Dedifferentiated amniotic fluid mesenchymal stem cell (primary cell): ENCODE results near the gene AMY1B.
"Not testable (repeated sequence)": the region's sequence is repeated elsewhere in the genome, so short reads cannot be mapped to it uniquely, and the experiment has no call there.

ENCODE experiments used
- DNase-seq: peaks from one replicate; pipeline ENCODE4 v3.0.0-alpha.2; 2016; ENCODE audit errors: extremely low spot score

The AMY1B gene

GRCh38 chr1:103696110-103696509, at the start of gene AMY1B:
TSS of gene AMY1B (minus strand) at chr1:103696210. CDS start at chr1:103695639, 571 bp downstream.
- DNase-seq = not testable (repeated sequence)

- not testable (repeated sequence) for DNase-seq
These were observed 49.0 kb upstream of the AMY1B start for GRCh38 chr1:103745040-103745439.

- not testable (repeated sequence) for DNase-seq
These were observed 48.4 kb upstream of the AMY1B start for GRCh38 chr1:103744449-103744848.

- DNase-seq = not testable (repeated sequence)
These were observed 42.0 kb upstream of the AMY1B start for GRCh38 chr1:103738031-103738430.

GRCh38 chr1:103735334-103735733, 39.3 kb upstream of the AMY1B start:
- DNase-seq = not testable (repeated sequence)

- not testable (repeated sequence) for DNase-seq
These were observed 25.5 kb upstream of the AMY1B start for GRCh38 chr1:103721473-103721872.

- DNase-seq = not testable (repeated sequence)
These were observed 21.4 kb upstream of the AMY1B start for GRCh38 chr1:103717404-103717803.

- DNase-seq = not testable (repeated sequence)
These were observed 14.4 kb upstream of the AMY1B start for GRCh38 chr1:103710381-103710780.

- DNase-seq = not testable (repeated sequence)
These were observed 11.7 kb upstream of the AMY1B start for GRCh38 chr1:103707670-103708069.

GRCh38 chr1:103701256-103701655, 5.2 kb upstream of the AMY1B start:
- not testable (repeated sequence) for DNase-seq

- not testable (repeated sequence) for DNase-seq
These were observed 4.7 kb upstream of the AMY1B start for GRCh38 chr1:103700669-103701068.

GRCh38 chr1:103697430-103697829, 1.4 kb upstream of the AMY1B start:
- not testable (repeated sequence) for DNase-seq

GRCh38 chr1:103676335-103676734, 19.7 kb downstream of the AMY1B start:
- not testable (repeated sequence) for DNase-seq

- not testable (repeated sequence) for DNase-seq
These were observed 40.5 kb downstream of the AMY1B start, which contains the start of gene AMY1A for GRCh38 chr1:103655460-103655859. TSS of gene AMY1A (plus strand) at chr1:103655760. CDS start at chr1:103656331, 571 bp downstream.

GRCh38 chr1:103654133-103654532, 41.9 kb downstream of the AMY1B start:
- not testable (repeated sequence) for DNase-seq

- not testable (repeated sequence) for DNase-seq
These were observed 45.1 kb downstream of the AMY1B start for GRCh38 chr1:103650889-103651288.

GRCh38 chr1:103650305-103650704, 45.7 kb downstream of the AMY1B start:
- not testable (repeated sequence) for DNase-seq

- not testable (repeated sequence) for DNase-seq
These were observed 52.1 kb downstream of the AMY1B start for GRCh38 chr1:103643908-103644307.

- DNase-seq = not testable (repeated sequence)
These were observed 54.8 kb downstream of the AMY1B start for GRCh38 chr1:103641194-103641593.
